ENCODE results near the gene SHB.

SHB gene

DNA sequence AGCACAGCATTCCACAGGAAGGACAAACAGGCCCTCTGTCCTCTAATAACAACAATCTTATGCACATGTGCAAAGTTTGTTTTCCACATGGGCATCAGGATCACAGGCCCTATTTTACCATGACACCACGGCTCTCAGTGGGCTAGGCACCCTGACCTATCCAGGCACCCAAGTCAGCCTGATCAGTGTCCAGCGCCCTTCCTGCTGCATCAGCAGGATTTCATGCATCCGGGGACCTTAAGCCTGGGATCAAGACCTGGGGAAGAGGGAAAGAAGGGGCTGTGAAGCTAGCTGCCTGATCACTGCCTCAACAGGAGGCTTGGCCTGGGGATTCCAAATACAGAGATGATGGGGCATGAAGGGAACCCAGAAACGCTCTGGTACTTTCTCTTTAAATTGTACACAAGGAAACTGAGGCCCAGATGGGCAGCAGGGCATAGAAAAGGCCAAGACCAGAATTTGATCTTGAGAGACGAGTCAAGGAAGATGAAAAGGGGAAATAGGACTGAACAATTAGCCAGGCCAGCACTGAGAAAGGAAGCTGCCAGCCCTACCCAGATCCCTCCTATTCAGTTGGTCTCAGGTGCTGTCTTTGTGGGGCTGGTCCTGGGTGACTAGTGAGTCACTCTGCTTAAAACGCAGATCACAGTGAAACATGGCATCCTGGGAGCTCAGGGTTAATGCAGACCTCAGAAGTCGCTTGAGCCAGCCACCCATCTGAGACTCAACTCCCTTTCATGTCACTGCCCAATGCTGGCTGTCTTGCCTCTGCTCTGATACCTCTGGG, 57.9 kb downstream of the SHB start:
- DNase-seq (ENCODE audit: low read depth in 1 of 2, low spot score in 1 of 2): no peak

DNA sequence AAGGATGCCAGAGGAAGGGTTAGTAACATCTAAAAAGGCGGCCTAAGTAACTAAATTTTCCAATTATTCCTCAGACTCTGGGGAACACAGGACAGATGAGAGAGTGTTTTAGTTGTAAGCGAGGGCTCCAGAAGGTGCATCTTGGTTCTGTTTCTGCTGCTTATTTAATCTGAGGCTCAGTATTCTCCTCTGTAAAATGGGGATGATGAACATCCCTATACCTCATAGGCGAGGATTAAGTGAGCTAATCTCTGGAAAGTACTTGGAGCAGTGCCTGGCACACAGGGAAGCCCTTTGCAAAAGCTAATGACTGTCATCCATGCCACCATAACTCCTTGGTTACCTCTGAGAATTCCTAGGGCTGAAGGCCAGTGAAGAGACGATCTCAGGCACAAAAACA, 59.0 kb downstream of the SHB start:
- DNase-seq (ENCODE audit: low read depth in 1 of 2, low spot score in 1 of 2): no peak

DNA sequence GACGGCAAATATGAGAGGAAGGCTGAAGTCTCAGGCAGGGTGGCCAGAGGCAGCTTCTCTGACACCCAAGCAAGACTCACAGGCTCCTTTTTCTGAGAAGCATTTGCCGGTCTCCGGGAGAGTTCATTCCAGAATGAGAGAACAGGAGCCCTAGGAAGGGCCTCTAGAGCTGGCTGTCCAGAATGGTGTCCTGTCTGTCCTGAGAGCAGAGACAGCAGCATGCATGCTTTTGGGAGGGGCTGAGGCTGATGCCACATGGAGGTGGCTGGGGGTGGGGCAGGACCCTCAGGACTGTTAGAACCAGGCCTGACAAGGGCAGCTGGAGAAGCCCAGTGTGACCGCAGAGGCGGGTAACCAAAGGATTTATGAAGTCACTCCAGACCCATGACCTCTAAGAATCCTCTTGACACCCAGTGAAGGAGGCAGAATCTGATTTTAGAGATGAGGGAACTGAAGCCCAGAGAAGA, 60.0 kb downstream of the SHB start:
- DNase-seq (ENCODE audit: low read depth in 1 of 2, low spot score in 1 of 2): no peak

DNA sequence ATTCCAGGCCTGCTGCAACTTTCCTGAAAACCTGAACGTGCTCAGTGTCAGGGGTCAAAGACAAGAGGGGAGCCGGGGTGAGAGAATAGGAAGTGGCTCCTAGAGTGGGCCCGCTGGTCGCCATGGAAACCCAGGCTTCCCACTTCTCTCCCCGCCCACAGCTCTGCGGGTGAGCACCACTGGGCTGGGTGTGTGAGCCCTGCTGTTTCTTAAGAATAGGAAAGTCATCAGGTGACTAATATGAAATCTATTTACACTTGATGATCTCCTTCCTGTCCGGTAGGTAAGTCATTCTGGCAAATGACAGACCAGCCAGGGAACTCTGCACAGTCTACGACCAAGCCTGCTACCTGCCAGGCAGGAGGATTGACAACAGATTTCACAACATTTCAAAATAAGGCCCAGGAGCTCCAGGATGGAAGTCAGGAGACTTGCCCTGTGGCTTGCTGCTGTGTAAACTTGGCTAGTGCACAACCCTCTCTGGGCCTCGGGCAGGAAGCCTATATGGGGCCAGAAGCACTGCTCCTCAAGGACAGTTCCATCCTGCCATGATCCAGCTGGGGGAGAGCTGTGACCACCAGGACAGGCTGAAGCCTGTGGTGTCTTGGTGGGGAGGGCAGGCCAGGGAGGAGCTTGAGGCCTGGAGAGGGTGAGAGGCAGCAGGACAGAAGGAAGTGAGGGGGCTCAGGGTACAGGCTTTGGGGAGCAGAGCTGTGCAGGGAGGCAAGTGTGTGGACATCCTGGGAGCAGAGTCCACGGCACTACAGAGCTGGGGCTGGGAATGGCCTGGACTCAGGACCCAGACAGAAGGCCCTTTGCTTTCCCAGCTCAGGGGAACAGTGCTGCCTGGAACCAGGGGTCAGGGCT, 60.6 kb downstream of the SHB start:
- no peak for DNase-seq (ENCODE audit: low read depth in 1 of 2, low spot score in 1 of 2)

DNA sequence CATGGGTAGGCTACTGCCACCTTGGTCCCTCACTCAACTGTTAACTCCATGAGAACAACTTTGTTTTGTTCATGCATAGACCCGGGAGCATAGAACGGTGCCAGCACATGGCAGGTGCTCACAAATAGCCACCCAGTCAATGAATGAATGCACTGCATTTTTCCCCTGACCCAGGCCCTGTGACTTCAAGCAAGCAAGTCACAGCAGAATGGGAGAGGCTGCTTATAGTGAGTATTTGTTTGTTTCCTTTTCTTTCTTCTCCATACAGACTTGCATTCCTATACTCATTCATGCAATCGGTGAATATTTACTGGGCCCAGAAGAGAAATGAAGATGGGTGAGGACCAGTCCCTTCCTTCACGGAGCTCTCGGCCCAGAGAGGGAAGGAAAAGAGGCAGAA, 62.0 kb downstream of the SHB start:
- no peak for DNase-seq (ENCODE audit: low read depth in 1 of 2, low spot score in 1 of 2)

DNA sequence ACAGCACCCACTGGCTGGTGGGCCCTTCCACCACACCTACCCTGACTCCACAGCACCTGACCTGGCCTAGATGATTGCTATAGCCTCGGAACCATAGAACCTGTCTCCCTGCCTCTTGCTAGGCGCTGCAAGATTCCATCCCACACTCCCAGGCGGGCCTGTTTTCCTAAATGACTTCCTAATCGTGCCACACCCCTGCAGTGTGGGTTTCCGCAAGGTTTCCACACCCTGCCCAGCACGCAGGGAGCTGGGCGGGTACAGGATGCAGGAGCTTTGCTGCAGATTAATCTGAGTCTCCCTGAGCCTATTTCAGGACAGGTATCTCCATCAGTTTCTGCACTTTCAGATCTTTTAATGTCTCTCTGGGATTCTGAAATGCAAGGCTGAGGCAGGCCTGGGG, 62.9 kb downstream of the SHB start:
- no peak for DNase-seq (ENCODE audit: low read depth in 1 of 2, low spot score in 1 of 2)

DNA sequence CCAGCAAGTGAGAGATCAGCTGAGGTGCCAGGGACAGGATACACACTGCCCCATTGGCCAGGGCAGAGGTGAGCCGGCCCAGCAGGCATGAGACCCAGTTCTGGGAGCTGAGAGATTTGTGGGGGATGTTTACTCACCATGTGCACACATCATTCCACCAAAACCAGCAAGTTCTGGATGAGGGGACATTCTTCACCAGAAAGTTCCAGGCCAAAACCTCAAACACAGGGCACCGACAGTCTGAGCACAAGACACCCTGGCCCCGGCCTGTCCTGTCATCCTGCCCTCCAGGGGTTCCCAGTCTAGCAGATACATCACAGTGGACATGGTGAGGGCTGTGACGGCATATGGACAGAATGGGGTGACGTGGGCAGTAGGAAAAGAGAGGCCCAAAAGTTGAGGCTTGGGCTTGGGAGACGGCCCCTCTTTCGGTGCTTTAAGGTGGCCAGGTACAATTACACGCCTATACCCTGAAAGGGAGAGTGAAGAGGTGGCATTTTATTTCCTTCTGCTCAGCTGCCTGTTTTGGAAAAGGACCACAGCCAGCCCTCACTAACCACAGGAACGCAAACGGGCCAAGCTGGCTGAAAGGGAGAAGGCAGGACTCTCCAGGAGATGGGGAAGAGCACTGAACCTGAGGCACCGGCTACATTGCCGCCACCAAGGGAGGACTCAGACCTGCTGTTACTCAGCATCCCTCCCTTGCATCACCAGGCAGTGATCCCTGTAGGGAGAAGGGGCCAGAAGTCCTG, 64.0 kb downstream of the SHB start:
- no peak for DNase-seq (ENCODE audit: low read depth in 1 of 2, low spot score in 1 of 2)

DNA sequence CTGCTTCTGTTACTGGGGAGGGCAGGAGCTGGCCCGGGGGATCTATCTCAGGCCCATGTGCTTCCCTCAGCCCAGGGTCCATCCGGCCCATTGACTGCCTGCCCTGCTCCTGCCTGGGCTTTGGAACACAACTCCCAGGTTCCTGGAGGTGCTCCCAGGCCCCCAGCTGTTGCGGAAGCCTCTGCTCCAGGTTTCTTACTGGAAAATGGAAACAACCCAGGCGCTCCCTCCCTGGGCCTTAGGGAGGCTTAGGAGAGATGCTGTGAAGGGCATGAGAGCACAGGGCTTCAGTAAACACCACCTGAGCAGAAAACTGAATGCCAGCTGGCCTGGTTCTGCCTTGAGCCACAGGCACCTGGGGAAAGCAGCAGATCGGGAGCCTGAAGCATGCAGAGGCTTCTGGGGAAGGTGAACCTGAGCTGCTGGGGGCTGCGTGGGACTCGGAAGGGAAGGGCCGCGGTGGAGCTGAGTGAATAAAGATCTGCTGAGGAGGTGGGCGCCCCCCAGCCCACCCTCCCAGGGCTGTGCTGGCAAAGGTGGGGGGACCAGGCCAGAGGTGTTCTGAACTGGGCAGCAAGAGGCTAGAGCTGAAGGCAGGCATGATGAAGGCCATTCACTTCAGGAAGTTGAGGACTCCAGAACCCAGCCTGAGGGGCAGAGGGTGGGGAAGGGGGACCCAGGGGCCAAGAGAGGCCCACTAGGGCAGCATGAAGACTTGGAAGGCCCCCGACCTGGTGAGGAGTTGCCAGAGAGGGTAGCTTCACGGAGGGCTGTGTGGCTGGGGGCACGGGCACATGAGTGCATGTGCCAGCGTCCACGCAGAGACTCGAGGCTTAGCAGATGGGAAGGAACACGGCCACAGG, 64.8 kb downstream of the SHB start:
- DNase-seq (ENCODE audit: low read depth in 1 of 2, low spot score in 1 of 2): no peak

DNA sequence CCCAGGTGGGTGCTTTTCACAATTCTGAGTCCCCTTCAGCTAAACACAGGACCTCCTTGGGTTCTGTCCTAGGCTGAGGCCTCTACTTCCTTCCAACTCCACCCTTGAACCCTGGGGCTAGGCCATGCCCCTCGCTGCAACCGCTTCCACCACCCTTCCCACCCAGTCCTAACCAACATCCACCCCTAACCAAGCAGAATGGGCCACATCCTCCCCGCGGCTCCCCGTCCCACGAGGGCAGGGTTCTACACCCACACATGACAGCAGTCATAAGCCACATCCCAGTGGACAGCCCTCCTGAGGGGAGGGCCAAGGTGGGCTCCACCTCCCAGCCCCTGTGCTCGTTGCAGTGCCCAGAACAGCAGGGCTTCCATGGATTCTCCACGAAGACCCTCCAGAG, 65.8 kb downstream of the SHB start:
- no peak for DNase-seq (ENCODE audit: low read depth in 1 of 2, low spot score in 1 of 2)

DNA sequence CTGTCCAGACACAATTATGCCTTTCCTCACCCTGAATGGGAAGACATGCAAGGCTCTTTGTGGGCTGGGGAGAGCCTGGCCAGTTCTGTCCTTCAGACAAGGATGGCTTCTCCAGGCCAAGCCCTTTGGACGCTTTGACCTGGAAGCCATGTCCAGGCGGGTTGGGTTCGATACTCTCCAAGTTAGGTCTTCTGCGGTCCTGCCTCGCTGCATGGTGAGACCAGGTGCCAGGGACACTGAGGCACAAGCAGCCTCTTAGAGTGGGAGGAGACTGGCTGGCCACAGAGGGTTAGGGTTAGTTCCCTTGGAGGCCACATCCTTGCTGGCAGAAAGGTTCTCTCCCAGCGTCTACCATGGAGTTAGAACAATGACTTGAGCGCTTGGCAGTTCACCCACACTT, 67.6 kb downstream of the SHB start:
- DNase-seq (ENCODE audit: low read depth in 1 of 2, low spot score in 1 of 2): no peak

DNA sequence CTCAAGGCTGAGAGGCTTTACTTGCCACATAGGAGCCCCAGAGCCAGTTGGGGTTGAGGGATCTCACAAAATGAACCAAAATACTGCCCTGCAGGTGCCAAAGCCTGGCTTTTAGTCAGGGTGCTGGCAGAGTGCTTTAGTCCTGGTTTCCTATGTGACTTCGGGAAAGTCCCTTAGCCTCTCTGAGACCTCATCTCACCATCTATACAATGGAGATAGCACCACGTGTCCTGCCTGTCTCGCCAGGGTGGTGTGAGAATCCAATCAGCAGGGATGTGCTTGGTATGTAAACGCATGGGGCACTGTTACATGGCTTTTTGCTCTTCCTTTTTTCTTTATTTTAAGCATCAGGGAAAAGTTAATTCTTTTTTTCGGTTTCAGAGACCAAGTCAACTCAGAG, 68.3 kb downstream of the SHB start:
- DNase-seq (ENCODE audit: low read depth in 1 of 2, low spot score in 1 of 2): no peak

DNA sequence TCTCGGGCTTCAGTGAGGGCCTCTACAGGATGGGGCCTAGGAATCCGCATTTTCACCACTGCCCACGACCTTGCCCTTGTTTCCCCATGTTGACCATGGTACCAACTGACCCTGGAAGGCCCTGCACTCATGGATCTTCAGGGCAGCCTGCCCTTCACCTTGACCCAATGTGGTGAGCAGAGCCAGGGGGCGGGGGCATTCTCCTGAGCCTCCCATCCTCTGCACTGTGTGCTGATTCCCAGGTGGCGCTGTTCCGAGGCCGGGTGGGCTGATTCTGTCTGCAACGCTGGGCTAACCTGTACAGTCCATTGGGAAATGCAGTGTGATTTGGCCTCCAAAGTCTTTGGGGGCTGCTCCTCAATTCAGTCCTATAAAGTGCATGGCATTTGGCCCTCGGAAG, 68.7 kb downstream of the SHB start:
- DNase-seq (ENCODE audit: low read depth in 1 of 2, low spot score in 1 of 2): no peak

DNA sequence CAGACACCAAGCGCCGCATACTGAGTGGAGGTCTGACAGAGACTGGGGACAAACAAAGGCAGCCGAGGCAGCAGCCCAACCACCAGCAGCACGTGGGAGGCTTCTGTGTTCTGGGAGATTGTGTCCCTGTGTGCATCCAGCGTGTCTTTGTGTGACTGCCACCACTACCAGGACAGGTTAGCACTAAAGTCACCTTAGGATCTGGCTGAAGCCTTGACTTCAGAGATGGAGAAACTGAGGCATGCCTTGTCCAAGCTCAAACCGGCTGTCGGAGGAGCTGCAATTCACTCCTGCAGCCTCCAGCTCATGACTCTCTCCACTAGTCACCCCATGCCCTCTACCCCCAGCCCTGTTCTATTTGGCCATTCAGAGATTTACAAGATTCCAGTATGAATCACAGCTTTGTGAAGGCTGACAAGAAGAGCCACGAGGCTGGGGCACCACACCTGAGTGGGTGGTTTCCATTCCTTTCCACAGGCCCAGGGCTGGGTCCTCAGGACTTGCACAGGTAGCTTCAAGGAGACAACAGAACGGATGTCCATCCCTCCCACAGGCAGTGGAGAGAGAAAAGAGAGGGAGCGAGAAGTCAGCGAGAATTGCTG, 69.3 kb downstream of the SHB start:
- DNase-seq (ENCODE audit: low read depth in 1 of 2, low spot score in 1 of 2): no peak

DNA sequence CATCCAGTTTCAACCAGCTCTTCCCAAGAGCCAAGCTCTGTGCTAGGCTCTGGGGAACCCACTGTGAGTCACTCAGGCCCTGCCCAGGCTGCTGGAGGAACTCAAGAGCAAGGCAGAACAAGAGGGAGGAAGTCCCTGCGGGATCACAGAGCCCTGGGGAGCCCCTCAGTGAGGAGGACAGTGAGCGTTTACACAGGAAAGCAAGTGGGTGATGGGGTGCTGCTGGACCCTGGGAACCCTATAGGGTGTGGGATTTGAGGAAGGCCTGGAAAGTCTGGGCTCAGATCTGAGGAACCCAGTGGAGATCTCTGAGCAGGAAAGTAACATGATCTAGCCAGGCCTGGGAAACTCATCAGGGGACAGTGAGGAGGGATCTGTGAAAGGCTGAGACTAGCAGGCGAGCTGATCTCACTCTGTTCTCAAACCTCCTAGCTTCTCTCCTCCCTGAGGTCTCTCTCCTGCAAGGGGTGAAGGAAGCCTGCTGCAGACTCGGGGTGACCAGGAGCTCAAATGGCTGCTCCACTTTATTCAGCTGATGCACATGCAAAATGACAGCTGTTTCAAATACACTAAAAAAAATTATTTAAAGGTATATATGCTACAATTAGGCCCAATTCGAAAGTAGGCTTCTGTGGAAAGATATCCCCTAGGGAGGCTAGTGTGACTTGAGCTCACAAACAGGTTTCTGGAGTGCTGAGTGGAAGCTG, 70.0 kb downstream of the SHB start:
- no peak for DNase-seq (ENCODE audit: low read depth in 1 of 2, low spot score in 1 of 2)

DNA sequence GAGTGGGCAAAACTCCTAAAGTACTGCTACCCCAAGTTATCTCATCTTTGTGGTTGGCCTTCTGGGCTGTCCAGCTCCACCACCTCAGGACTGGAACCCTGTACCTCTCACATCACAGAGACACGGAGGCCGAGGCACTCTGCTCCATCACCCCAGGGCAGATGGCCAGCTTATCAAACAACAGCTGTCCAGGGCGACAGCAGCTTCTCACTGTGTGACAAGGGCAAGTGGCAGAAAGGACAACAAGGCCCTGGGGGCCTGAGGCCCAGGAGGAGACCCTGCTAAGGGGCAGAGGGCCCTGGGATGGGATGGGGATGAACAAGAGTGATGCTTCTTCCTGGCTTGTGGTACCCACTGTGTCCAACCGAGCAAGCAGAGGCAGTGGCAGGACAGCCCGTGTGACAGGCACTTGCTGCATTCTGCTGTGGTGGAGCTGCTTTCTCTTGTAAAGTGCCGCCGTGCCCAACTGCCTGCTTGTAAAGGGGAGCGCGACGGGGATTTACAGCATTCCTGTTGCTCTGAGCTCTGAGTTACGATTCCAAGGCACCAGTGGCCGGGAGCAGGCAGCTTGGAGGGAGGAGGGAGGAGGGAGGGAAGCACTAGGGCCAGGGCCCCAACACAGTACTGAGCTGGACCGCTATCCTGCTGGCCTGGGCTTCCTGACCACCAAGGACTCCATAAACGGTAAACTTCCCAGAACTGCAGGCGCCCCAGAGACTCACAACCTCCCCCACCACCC, 71.2 kb downstream of the SHB start:
- no peak for DNase-seq (ENCODE audit: low read depth in 1 of 2, low spot score in 1 of 2)

DNA sequence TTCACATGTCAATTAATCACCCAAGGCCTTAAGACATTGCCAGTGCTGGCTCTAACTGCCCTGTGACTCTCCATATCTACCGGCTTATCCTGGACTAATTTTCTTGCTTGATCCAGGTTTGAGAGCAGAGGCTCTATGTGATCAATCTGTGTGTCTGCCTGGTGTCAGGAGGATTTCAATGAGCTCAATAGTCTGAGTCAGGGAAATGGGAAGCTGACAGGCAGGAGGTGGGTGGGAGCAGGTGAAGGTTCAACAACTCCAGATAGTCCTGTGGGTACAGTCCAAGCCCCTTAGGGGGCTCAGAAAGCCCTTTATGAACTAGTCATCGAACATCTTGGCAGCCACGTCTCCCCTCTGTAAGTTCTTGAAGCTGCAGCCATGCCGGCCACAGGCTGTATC, 72.2 kb downstream of the SHB start:
- DNase-seq (ENCODE audit: low read depth in 1 of 2, low spot score in 1 of 2): no peak

DNA sequence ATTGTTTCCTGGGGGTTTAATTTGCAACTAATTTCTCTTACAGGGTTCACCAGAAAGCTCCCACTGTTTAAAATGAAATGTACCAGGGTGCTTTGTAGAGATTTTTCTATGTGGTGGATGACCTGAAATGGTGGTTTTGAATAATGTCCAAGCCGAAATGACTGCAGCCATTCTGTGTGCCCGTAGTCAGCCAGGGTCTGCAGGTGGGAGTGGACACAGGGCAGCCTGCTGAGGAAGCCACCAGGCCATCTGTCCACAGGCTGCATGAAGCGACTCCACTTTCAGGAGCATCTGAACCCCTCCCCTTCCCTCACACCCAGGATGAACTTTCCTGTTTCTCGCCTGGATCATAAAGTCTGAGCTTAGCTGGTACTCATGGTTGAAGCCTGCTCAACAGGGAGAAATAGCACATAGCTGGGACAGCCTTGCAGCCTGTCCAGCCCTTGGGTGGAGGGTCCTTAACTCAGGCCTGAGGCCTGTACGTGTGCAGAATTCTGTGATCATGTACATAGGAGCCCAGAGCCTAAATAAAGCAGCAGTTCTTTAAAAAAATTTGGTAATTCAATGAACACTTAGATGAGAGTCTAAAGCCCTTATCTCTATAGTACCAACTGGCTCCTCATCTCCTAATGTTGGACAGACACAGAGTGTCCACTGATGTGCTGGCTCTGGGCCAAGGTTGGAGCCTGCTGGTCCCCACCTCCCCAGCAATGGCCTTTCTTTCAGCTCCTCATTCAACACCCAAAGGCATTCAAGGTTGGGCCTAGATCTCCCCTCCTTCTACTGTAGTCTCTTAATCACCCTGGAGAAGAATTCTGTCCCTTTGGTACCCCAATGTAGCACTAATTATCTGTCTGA, 72.8 kb downstream of the SHB start:
- DNase-seq (ENCODE audit: low read depth in 1 of 2, low spot score in 1 of 2): no peak

DNA sequence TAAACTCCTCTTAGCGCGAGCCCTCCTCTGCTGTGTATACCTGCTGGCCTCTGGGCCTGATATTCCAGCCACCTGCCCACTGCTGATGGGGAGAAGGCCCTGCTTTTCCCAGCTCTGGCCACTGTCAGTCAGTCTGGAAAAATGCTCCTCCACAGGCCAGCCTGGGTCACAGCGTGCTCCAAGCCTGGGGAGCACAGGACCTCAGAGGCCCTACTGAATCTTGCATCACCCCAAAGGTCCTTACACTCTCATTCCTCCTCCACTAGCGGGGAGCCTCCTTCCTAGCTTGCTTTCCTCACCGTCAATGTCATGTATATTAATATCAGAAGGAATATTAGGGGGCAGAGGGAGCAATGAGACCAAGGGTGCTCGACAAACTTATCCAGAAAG, 73.7 kb downstream of the SHB start:
- no peak for DNase-seq (ENCODE audit: low read depth in 1 of 2, low spot score in 1 of 2)
